Activated CD4-positive, alpha-beta memory T cell treated with anti-CD3 and anti-CD28 coated beads for 36 hours (primary cell): ENCODE results near the gene LAMTOR4. TPM values are rescaled to one million over a fixed set of nuclear protein-coding genes. Genes with fewer than 3 reads are reported as not detected.

Experiments
- CTCF ChIA-PET: fragments of 350-600 bp; sonication (Branson Sonifier 250); formaldehyde crosslinking; loops from one replicate; lab custom pipeline; 2021; ENCODE audit warnings: antibody characterized with exemption, inconsistent platforms; lab: Charles Lee
- POLR2A ChIA-PET: fragments of 350-600 bp; sonication (Branson Sonifier 250); formaldehyde crosslinking; loops from one replicate; lab custom pipeline; 2021; ENCODE audit warnings: antibody characterized with exemption; lab: Charles Lee
- DNase-seq: peaks from one replicate; pipeline ENCODE4 v3.0.0-alpha.2; 2020
- H3K27ac Mint-ChIP-seq: one replicate; pipeline ENCODE4 v1.8.0; 2021; ENCODE audit warnings: mixed read lengths
- H3K27me3 Mint-ChIP-seq: one replicate; pipeline ENCODE4 v1.8.0; 2021; ENCODE audit warnings: mixed read lengths
- H3K36me3 Mint-ChIP-seq: one replicate; pipeline ENCODE4 v1.8.0; 2021; ENCODE audit warnings: mixed read lengths
- H3K4me1 Mint-ChIP-seq: one replicate; pipeline ENCODE4 v1.8.0; 2021; ENCODE audit warnings: low read depth, mixed read lengths
- H3K4me3 Mint-ChIP-seq: one replicate; pipeline ENCODE4 v1.8.0; 2021; ENCODE audit warnings: mild to moderate bottlenecking, mixed read lengths
- H3K9me3 Mint-ChIP-seq: one replicate; pipeline ENCODE4 v1.8.0; 2021; ENCODE audit warnings: mixed read lengths
- intact Hi-C: fragments of 100-400 bp; cut with micrococcal nuclease; formaldehyde crosslinking; loops from one replicate; pipeline ENCODE4 v1.15.1; 2023
- total RNA-seq, 2 experiments: library from RNA; stranded (reverse); gene quantifications; one replicate each; pipeline ENCODE4 v1.2.3, GENCODE V29; 2021

The LAMTOR4 gene
- total RNA-seq, 2 experiments from 2014 or later: 136 to 151 TPM

GRCh38 chr7:100154651-100155491 lies 6.2 kb downstream of the LAMTOR4 start:
- ChIA-PET POLR2A (no interaction called here), CTCF (no interaction called here)
- DNase-seq: no peak
- Mint-ChIP-seq H3K4me1 (peaks cover 47% of the 10 kb centered on the region), H3K9me3 (no peaks in the 10 kb centered on the region), H3K36me3 (peaks cover 38% of the 10 kb centered on the region), H3K4me3 (no peak overlapping the region), H3K27me3 (no peaks in the 10 kb centered on the region), H3K27ac (no peak overlapping the region)
- intact Hi-C loops: no loop called here

- Mint-ChIP-seq H3K36me3 (peaks cover 34% of the 10 kb centered on the region), H3K4me1 (peaks cover 40% of the 10 kb centered on the region), H3K4me3 (no peak overlapping the region), H3K27ac (no peak overlapping the region), H3K27me3 (no peaks in the 10 kb centered on the region), H3K9me3 (no peaks in the 10 kb centered on the region)
- no peak for DNase-seq
- ChIA-PET CTCF (interaction anchor here (0.9 kb wide), 1 partner anchor 252 kb away, joined by 4 read pairs; no protein-coding TSS in a partner anchor), POLR2A (interaction anchor here (0.6 kb wide), 1 partner anchor 74 kb away, joined by 3 read pairs; no protein-coding TSS in a partner anchor)
- intact Hi-C loops: no loop called here
Observed at GRCh38 chr7:100155553-100156317, 7.0 kb downstream of the LAMTOR4 start.

- H3K27ac Mint-ChIP-seq: peak overlapping the region; percentile 72
- CTCF ChIA-PET: interaction anchor here (0.9 to 1.8 kb wide), 5 partner anchors 8 to 251 kb away, joined by 3 to 6 read pairs (median 4); partner anchors contain the start of gene LAMTOR4
- no peaks in the 10 kb centered on the region for H3K9me3 Mint-ChIP-seq
- peaks cover 34% of the 10 kb centered on the region for H3K36me3 Mint-ChIP-seq
- intact Hi-C loops: no loop called here
- peak overlapping the region; percentile 55 for H3K4me3 Mint-ChIP-seq
- DNase-seq: no peak
- no peaks in the 10 kb centered on the region for H3K27me3 Mint-ChIP-seq
- POLR2A ChIA-PET: interaction anchor here (0.8 to 0.9 kb wide), 2 partner anchors 9 to 30 kb away, joined by 3 read pairs; partner anchors contain the start of gene MBLAC1
- peaks cover 40% of the 10 kb centered on the region for H3K4me1 Mint-ChIP-seq
Observed at GRCh38 chr7:100156331-100157068, 7.8 kb downstream of the LAMTOR4 start.

GRCh38 chr7:100157069-100157333 lies 8.3 kb downstream of the LAMTOR4 start:
- POLR2A ChIA-PET: interaction anchor here (0.8 to 0.9 kb wide), 2 partner anchors 9 to 30 kb away, joined by 3 read pairs; partner anchors contain the start of gene MBLAC1
- H3K27ac Mint-ChIP-seq: peak overlapping the region; percentile 79
- peaks cover 37% of the 10 kb centered on the region for H3K4me1 Mint-ChIP-seq
- peak overlapping the region; percentile 77 for H3K4me3 Mint-ChIP-seq
- intact Hi-C loops: no loop called here
- DNase-seq: no peak
- no peaks in the 10 kb centered on the region for H3K27me3 Mint-ChIP-seq
- H3K36me3 Mint-ChIP-seq: peaks cover 32% of the 10 kb centered on the region
- no peaks in the 10 kb centered on the region for H3K9me3 Mint-ChIP-seq
- CTCF ChIA-PET: interaction anchor here (1.1 to 1.8 kb wide), 4 partner anchors 8 to 188 kb away, joined by 3 to 6 read pairs (median 4); partner anchors contain the start of gene LAMTOR4

GRCh38 chr7:100157334-100158228 lies 8.9 kb downstream of the LAMTOR4 start:
- ChIA-PET CTCF (interaction anchor here (1.1 to 1.8 kb wide), 5 partner anchors 9 to 187 kb away, joined by 3 to 6 read pairs (median 4); partner anchors contain the start of gene LAMTOR4), POLR2A (interaction anchor here (0.9 to 1.0 kb wide), 2 partner anchors 9 to 10 kb away, joined by 3 read pairs; partner anchors contain the start of gene LAMTOR4)
- intact Hi-C loops: loop anchor here (1.0 kb wide), 2 partner anchors 9 kb away; partner anchors contain the start of gene LAMTOR4
- H3K27me3 Mint-ChIP-seq: no peaks in the 10 kb centered on the region
- H3K4me3 Mint-ChIP-seq: peak overlapping the region; percentile 77
- H3K4me1 Mint-ChIP-seq: peaks cover 32% of the 10 kb centered on the region
- H3K36me3 Mint-ChIP-seq: peaks cover 26% of the 10 kb centered on the region
- peak overlapping the region; percentile 79 for H3K27ac Mint-ChIP-seq
- DNase-seq: no peak
- no peaks in the 10 kb centered on the region for H3K9me3 Mint-ChIP-seq

- Mint-ChIP-seq H3K36me3 (peaks cover 23% of the 10 kb centered on the region), H3K9me3 (no peaks in the 10 kb centered on the region), H3K4me3 (peak within 1 kb of the TSS; percentile 78), H3K27ac (peak within 1 kb of the TSS; percentile 89), H3K4me1 (peaks cover 40% of the 10 kb centered on the region), H3K27me3 (no peaks in the 10 kb centered on the region)
- intact Hi-C loops: loop anchor here (1.0 kb wide), 2 partner anchors 8 to 10 kb away; partner anchors contain the start of gene LAMTOR4
- ChIA-PET CTCF (interaction anchor here (0.6 to 1.8 kb wide), 5 partner anchors 9 to 59 kb away, joined by 3 to 6 read pairs (median 4); partner anchors contain the start of gene LAMTOR4), POLR2A (interaction anchor here (1.0 kb wide), 1 partner anchor 10 kb away, joined by 3 read pairs; the partner anchor contains the start of gene LAMTOR4)
- DNase-seq: peak; percentile 94
Observed at GRCh38 chr7:100158229-100159098, 9.7 kb downstream of the LAMTOR4 start, which contains the start of gene TRAPPC14. TSS of gene TRAPPC14 (minus strand) at chr7:100158723. CDS start at chr7:100158499, 224 bp downstream.

GRCh38 chr7:100159099-100159623 lies 10.4 kb downstream of the LAMTOR4 start:
- intact Hi-C loops: no loop called here
- H3K4me3 Mint-ChIP-seq: peak overlapping the region; percentile 78
- H3K27me3 Mint-ChIP-seq: no peaks in the 10 kb centered on the region
- ChIA-PET POLR2A (no interaction called here), CTCF (interaction anchor here (0.6 to 1.0 kb wide), 2 partner anchors 9 to 26 kb away, joined by 3 read pairs; no protein-coding TSS in a partner anchor)
- peaks cover 42% of the 10 kb centered on the region for H3K4me1 Mint-ChIP-seq
- H3K27ac Mint-ChIP-seq: peak overlapping the region; percentile 89
- H3K9me3 Mint-ChIP-seq: no peaks in the 10 kb centered on the region
- peaks cover 22% of the 10 kb centered on the region for H3K36me3 Mint-ChIP-seq
- no peak for DNase-seq

- intact Hi-C loops: no loop called here
- DNase-seq: no peak
- Mint-ChIP-seq H3K4me3 (no peak overlapping the region), H3K4me1 (peaks cover 45% of the 10 kb centered on the region), H3K9me3 (no peaks in the 10 kb centered on the region), H3K36me3 (peaks cover 20% of the 10 kb centered on the region), H3K27ac (no peak overlapping the region), H3K27me3 (no peaks in the 10 kb centered on the region)
- CTCF ChIA-PET: no interaction called here
- POLR2A ChIA-PET: no interaction called here
Observed at GRCh38 chr7:100160067-100160466, 11.3 kb downstream of the LAMTOR4 start.

GRCh38 chr7:100163006-100163531 lies 14.4 kb downstream of the LAMTOR4 start:
- CTCF ChIA-PET: interaction anchor here (0.6 kb wide), 1 partner anchor 48 kb away, joined by 4 read pairs; no protein-coding TSS in a partner anchor
- POLR2A ChIA-PET: interaction anchor here (1.0 kb wide), 1 partner anchor 62 kb away, joined by 3 read pairs; the partner anchor contains the start of genes AP4M1 and MCM7

More at GRCh38 chr7:100163006-100163531, 14.4 kb downstream of the LAMTOR4 start:
- H3K27me3 Mint-ChIP-seq: no peaks in the 10 kb centered on the region
- H3K36me3 Mint-ChIP-seq: no peaks in the 10 kb centered on the region
- intact Hi-C loops: no loop called here
- no peaks in the 10 kb centered on the region for H3K9me3 Mint-ChIP-seq
- DNase-seq: no peak
- peaks cover 53% of the 10 kb centered on the region for H3K4me1 Mint-ChIP-seq
- H3K27ac Mint-ChIP-seq: peak overlapping the region; percentile 85
- H3K4me3 Mint-ChIP-seq: no peak overlapping the region
